NCI-H82 (cell line): ENCODE measurements around the gene NOS1AP.
"Not testable (repeated sequence)": the region's sequence is repeated elsewhere in the genome, so short reads cannot be mapped to it uniquely, and the experiment has no call there.

ENCODE experiments used
- DNase-seq: peaks from one replicate; lab custom pipeline; 2025; lab: John Stamatoyannopoulos, UW

Gene NOS1AP

GRCh38 chr1:162169031-162169790 lies 99.7 kb downstream of the NOS1AP start:
- DNase-seq, result peak; percentile 84

GRCh38 chr1:162171111-162171510 lies 101.6 kb downstream of the NOS1AP start:
- DNase-seq, result no peak

GRCh38 chr1:162172311-162173102 lies 103.0 kb downstream of the NOS1AP start:
- DNase-seq, result no peak

- DNase-seq, result not testable (repeated sequence)
These were observed 104.1 kb downstream of the NOS1AP start for GRCh38 chr1:162173607-162174006.

GRCh38 chr1:162174027-162174426 lies 104.5 kb downstream of the NOS1AP start:
- DNase-seq, result not testable (repeated sequence)

GRCh38 chr1:162175379-162176081 lies 106.0 kb downstream of the NOS1AP start:
- DNase-seq, result peak; percentile 44

- peak; percentile 97 for DNase-seq
These were observed 107.6 kb downstream of the NOS1AP start for GRCh38 chr1:162177126-162177525.

GRCh38 chr1:162178432-162178831 lies 108.9 kb downstream of the NOS1AP start:
- peak; percentile 97 for DNase-seq

- DNase-seq, result no peak
These were observed 109.6 kb downstream of the NOS1AP start for GRCh38 chr1:162179121-162179520.

- DNase-seq, result no peak
These were observed 111.3 kb downstream of the NOS1AP start for GRCh38 chr1:162180813-162181212.

- DNase-seq, result no peak
These were observed 112.6 kb downstream of the NOS1AP start for GRCh38 chr1:162182090-162182489.

GRCh38 chr1:162185314-162186025 lies 116.0 kb downstream of the NOS1AP start:
- DNase-seq, result peak; percentile 93

GRCh38 chr1:162186026-162186374 lies 116.5 kb downstream of the NOS1AP start:
- no peak for DNase-seq

GRCh38 chr1:162186406-162186805 lies 116.9 kb downstream of the NOS1AP start:
- peak; percentile 44 for DNase-seq

GRCh38 chr1:162187687-162188276 lies 118.3 kb downstream of the NOS1AP start:
- DNase-seq, result no peak

GRCh38 chr1:162189345-162189744 lies 119.9 kb downstream of the NOS1AP start:
- DNase-seq, result no peak

GRCh38 chr1:162191396-162192305 lies 122.2 kb downstream of the NOS1AP start:
- no peak for DNase-seq

- no peak for DNase-seq
These were observed 122.8 kb downstream of the NOS1AP start for GRCh38 chr1:162192306-162192678.

- DNase-seq, result no peak
These were observed 123.3 kb downstream of the NOS1AP start for GRCh38 chr1:162192763-162193162.

- DNase-seq, result peak; percentile 92
These were observed 123.7 kb downstream of the NOS1AP start for GRCh38 chr1:162193221-162193620.

- peak; percentile 95 for DNase-seq
These were observed 124.3 kb downstream of the NOS1AP start for GRCh38 chr1:162193815-162194214.
